Neural progenitor cell (in vitro differentiated cells): ENCODE measurements around the gene PDE6A. TPM values are rescaled to one million over a fixed set of nuclear protein-coding genes. Genes with fewer than 3 reads are reported as not detected.
A peak's percentile ranks its signal among the peaks of the same experiment; 100 is the strongest.

Source experiments
- DNase-seq: peaks from one replicate; pipeline ENCODE4 v3.0.0-alpha.2; 2016; ENCODE audit warnings: low spot score
- H2AFZ ChIP-seq: fragments of 200-600 bp; sonication (generic); replicated peaks from 2 replicates; pipeline ENCODE4 v1.6.1; 2016; ENCODE audit warnings: antibody characterized with exemption
- H3F3A ChIP-seq: fragments of 200-600 bp; sonication (generic); 2 replicates; pipeline ENCODE4 v1.6.1; 2016; ENCODE audit warnings: antibody characterized with exemption, low read depth
- H3K27ac ChIP-seq: fragments of 200-600 bp; sonication (generic); 2 replicates; pipeline ENCODE4 v1.5.1; 2016; ENCODE audit warnings: mild to moderate bottlenecking
- H3K27me3 ChIP-seq: fragments of 200-600 bp; sonication (generic); 2 replicates; pipeline ENCODE4 v1.6.1; 2016; ENCODE audit warnings: mild to moderate bottlenecking, moderate library complexity
- H3K36me3 ChIP-seq: fragments of 200-600 bp; sonication (generic); 2 replicates; pipeline ENCODE4 v1.5.1; 2016
- H3K4me1 ChIP-seq: fragments of 200-600 bp; sonication (generic); 2 replicates; pipeline ENCODE4 v1.6.1; 2016; ENCODE audit warnings: mixed run types
- H3K4me2 ChIP-seq: fragments of 200-600 bp; sonication (generic); 2 replicates; pipeline ENCODE4 v1.6.1; 2016
- H3K4me3 ChIP-seq: fragments of 200-600 bp; sonication (generic); 2 replicates; pipeline ENCODE4 v1.5.1; 2016
- H3K79me2 ChIP-seq: fragments of 200-600 bp; sonication (generic); 2 replicates; pipeline ENCODE4 v1.6.1; 2016; ENCODE audit warnings: low read depth
- H3K9ac ChIP-seq: fragments of 200-600 bp; sonication (generic); 2 replicates; pipeline ENCODE4 v1.6.1; 2016
- H3K9me3 ChIP-seq: fragments of 200-600 bp; sonication (generic); 2 replicates; pipeline ENCODE4 v1.5.1; 2016; ENCODE audit warnings: low read depth
- H4K20me1 ChIP-seq: fragments of 200-600 bp; sonication (generic); 2 replicates; pipeline ENCODE4 v1.6.1; 2016; ENCODE audit warnings: low read depth
- H3K27ac Mint-ChIP-seq: 3 replicates; pipeline ENCODE4 v1.8.0; 2021; ENCODE audit warnings: mixed read lengths
- H3K27me3 Mint-ChIP-seq: 2 replicates; pipeline ENCODE4 v1.8.0; 2022; ENCODE audit warnings: low read depth, mild to moderate bottlenecking, inconsistent platforms, moderate library complexity, mixed read lengths; ENCODE audit not compliant: insufficient read depth
- H3K36me3 Mint-ChIP-seq: 3 replicates; pipeline ENCODE4 v1.8.0; 2021; ENCODE audit warnings: mixed read lengths
- H3K4me1 Mint-ChIP-seq: 3 replicates; pipeline ENCODE4 v1.8.0; 2021; ENCODE audit warnings: mixed read lengths
- H3K4me3 Mint-ChIP-seq: 3 replicates; pipeline ENCODE4 v1.8.0; 2021; ENCODE audit warnings: mild to moderate bottlenecking, moderate library complexity, mixed read lengths
- H3K9me3 Mint-ChIP-seq: 3 replicates; pipeline ENCODE4 v1.8.0; 2020; ENCODE audit warnings: mixed read lengths
- EZH2 ChIP-seq: fragments of 200-600 bp; sonication (generic); IDR thresholded peaks from 2 replicates; pipeline ENCODE4 v1.6.1; 2017; ENCODE audit warnings: antibody characterized with exemption, mild to moderate bottlenecking, moderate library complexity
- EZH2phosphoT487 ChIP-seq: fragments of 200-600 bp; sonication (generic); IDR thresholded peaks from 2 replicates; pipeline ENCODE4 v1.6.1; 2017; ENCODE audit warnings: antibody characterized with exemption
- total RNA-seq: library from RNA; depleted of rRNA; stranded (reverse); fragments of >200 nt; gene quantifications from 2 replicates; pipeline ENCODE4 v1.2.3, GENCODE V29; 2015; ENCODE audit warnings: low replicate concordance
- TF ChIP-seq, protein P1 (sequence below): fragments of 200-600 bp; sonication (generic); IDR thresholded peaks from 2 replicates; pipeline ENCODE4 v1.5.1; 2017; ENCODE audit warnings: antibody characterized with exemption, mild to moderate bottlenecking

PDE6A gene
- total RNA-seq, 1 donor from 2014 or later: not detected

- peaks cover 4% of the 10 kb centered on the region for H3K4me1 ChIP-seq
- no peaks in the 10 kb centered on the region for H3K9me3 ChIP-seq
- DNase-seq: peak; percentile 47
- H3F3A ChIP-seq: no peaks in the 10 kb centered on the region
- Mint-ChIP-seq H3K4me3 (no peak overlapping the region), H3K36me3 (no peaks in the 10 kb centered on the region), H3K27ac (no peak overlapping the region), H3K9me3 (no peaks in the 10 kb centered on the region), H3K4me1 (no peaks in the 10 kb centered on the region), H3K27me3 (peaks cover 6% of the 10 kb centered on the region)
- no peak overlapping the region for H3K4me3 ChIP-seq
- H4K20me1 ChIP-seq: no peaks in the 10 kb centered on the region
- peaks cover 28% of the 10 kb centered on the region for H3K27me3 ChIP-seq
- TF ChIP-seq EZH2: no peak
- TF ChIP-seq, protein P1, sequence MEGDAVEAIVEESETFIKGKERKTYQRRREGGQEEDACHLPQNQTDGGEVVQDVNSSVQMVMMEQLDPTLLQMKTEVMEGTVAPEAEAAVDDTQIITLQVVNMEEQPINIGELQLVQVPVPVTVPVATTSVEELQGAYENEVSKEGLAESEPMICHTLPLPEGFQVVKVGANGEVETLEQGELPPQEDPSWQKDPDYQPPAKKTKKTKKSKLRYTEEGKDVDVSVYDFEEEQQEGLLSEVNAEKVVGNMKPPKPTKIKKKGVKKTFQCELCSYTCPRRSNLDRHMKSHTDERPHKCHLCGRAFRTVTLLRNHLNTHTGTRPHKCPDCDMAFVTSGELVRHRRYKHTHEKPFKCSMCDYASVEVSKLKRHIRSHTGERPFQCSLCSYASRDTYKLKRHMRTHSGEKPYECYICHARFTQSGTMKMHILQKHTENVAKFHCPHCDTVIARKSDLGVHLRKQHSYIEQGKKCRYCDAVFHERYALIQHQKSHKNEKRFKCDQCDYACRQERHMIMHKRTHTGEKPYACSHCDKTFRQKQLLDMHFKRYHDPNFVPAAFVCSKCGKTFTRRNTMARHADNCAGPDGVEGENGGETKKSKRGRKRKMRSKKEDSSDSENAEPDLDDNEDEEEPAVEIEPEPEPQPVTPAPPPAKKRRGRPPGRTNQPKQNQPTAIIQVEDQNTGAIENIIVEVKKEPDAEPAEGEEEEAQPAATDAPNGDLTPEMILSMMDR: peak; percentile 62
- no peak overlapping the region for H3K27ac ChIP-seq
- peak overlapping the region; percentile 60 for H3K4me2 ChIP-seq
- H3K9ac ChIP-seq: no peak overlapping the region
- no peaks in the 10 kb centered on the region for H3K36me3 ChIP-seq
- H3K79me2 ChIP-seq: no peaks in the 10 kb centered on the region
- peak overlapping the region; percentile 98 for H2AFZ ChIP-seq
These were observed 11.9 kb downstream of the PDE6A start for GRCh38 chr5:149932445-149933350.

GRCh38 chr5:149931992-149932436, 12.6 kb downstream of the PDE6A start:
- Mint-ChIP-seq H3K4me3 (no peak overlapping the region), H3K27ac (no peak overlapping the region), H3K27me3 (peaks cover 6% of the 10 kb centered on the region), H3K36me3 (no peaks in the 10 kb centered on the region), H3K9me3 (no peaks in the 10 kb centered on the region), H3K4me1 (no peaks in the 10 kb centered on the region)
- H3K27me3 ChIP-seq: peaks cover 28% of the 10 kb centered on the region
- H3K27ac ChIP-seq: no peak overlapping the region
- H3K36me3 ChIP-seq: no peaks in the 10 kb centered on the region
- H2AFZ ChIP-seq: peak overlapping the region; percentile 98
- no peak overlapping the region for H3K9ac ChIP-seq
- peaks cover 4% of the 10 kb centered on the region for H3K4me1 ChIP-seq
- no peaks in the 10 kb centered on the region for H3K9me3 ChIP-seq
- no peaks in the 10 kb centered on the region for H3K79me2 ChIP-seq
- H4K20me1 ChIP-seq: no peaks in the 10 kb centered on the region
- no peak for DNase-seq
- no peaks in the 10 kb centered on the region for H3F3A ChIP-seq
- no peak overlapping the region for H3K4me2 ChIP-seq
- H3K4me3 ChIP-seq: no peak overlapping the region
- no peak for TF ChIP-seq EZH2phosphoT487
- TF ChIP-seq, protein P1: no peak
- no peak for TF ChIP-seq EZH2

GRCh38 chr5:149930749-149931574, 13.6 kb downstream of the PDE6A start:
- Histone ChIP-seq H3F3A (no peaks in the 10 kb centered on the region), H4K20me1 (no peaks in the 10 kb centered on the region), H3K9me3 (no peaks in the 10 kb centered on the region), H3K4me1 (peaks cover 4% of the 10 kb centered on the region), H3K79me2 (no peaks in the 10 kb centered on the region), H3K27ac (no peak overlapping the region), H3K27me3 (peaks cover 28% of the 10 kb centered on the region), H2AFZ (no peak overlapping the region), H3K4me2 (no peak overlapping the region), H3K36me3 (no peaks in the 10 kb centered on the region), H3K9ac (no peak overlapping the region), H3K4me3 (no peak overlapping the region)
- H3K36me3 Mint-ChIP-seq: no peaks in the 10 kb centered on the region
- no peak overlapping the region for H3K4me3 Mint-ChIP-seq
- TF ChIP-seq EZH2phosphoT487 (no peak), EZH2 (no peak)
- TF ChIP-seq, protein P1: no peak
- H3K27me3 Mint-ChIP-seq: peaks cover 5% of the 10 kb centered on the region
- no peaks in the 10 kb centered on the region for H3K4me1 Mint-ChIP-seq
- H3K27ac Mint-ChIP-seq: no peak overlapping the region
- H3K9me3 Mint-ChIP-seq: no peaks in the 10 kb centered on the region
- DNase-seq: no peak
